HEK293 (cell line): ENCODE measurements around the gene ELOVL1.

Experiments used
- CTCF ChIA-PET: fragments of 350-600 bp; formaldehyde crosslinking; extraction: SDS; loops from one replicate; lab custom pipeline; 2021; ENCODE audit warnings: antibody characterized with exemption; lab: Yijun Ruan, JAX
- POLR2A ChIA-PET: fragments of 300-600 bp; formaldehyde crosslinking; extraction: SDS; loops from one replicate; lab custom pipeline; 2020; ENCODE audit warnings: antibody characterized with exemption, inconsistent platforms; lab: Yijun Ruan, JAX
- H3K27ac ChIP-seq: fragments of 200-500 bp; sonication (Bioruptor generic); 2 replicates; pipeline ENCODE4 v1.5.1; 2014; ENCODE audit warnings: low read depth, low read length, control low read depth, inconsistent platforms; ENCODE audit errors: extremely low read depth
- H3K36me3 ChIP-seq, 2 experiments: fragments of 200-500 bp in 1 of 2; sonication (Bioruptor generic) in 1 of 2; 1 replicate in 1 of 2; 2 replicates in 1 of 2; pipeline ENCODE4 v1.5.1; 2014 to 2017; ENCODE audit warnings: inconsistent platforms in 2 of 2, low read length in 2 of 2; ENCODE audit not compliant: control insufficient read depth in 2 of 2, insufficient read depth in 1 of 2
- H3K4me1 ChIP-seq: fragments of 200-500 bp; sonication (Bioruptor generic); 2 replicates; pipeline ENCODE4 v1.5.1; 2014; ENCODE audit warnings: mild to moderate bottlenecking, low read length, inconsistent platforms; ENCODE audit not compliant: control insufficient read depth, insufficient read depth
- H3K4me3 ChIP-seq: 2 replicates; pipeline ENCODE4 v1.5.1; 2011; ENCODE audit warnings: low read depth, mild to moderate bottlenecking, control low read depth, low read length, moderate library complexity
- H3K9me3 ChIP-seq: fragments of 200-500 bp; sonication (Bioruptor generic); 2 replicates; pipeline ENCODE4 v1.5.1; 2014; ENCODE audit warnings: low read depth, low read length, inconsistent platforms; ENCODE audit not compliant: control insufficient read depth, insufficient read depth
- BCL11A ChIP-seq: fragments of 450-650 bp; formaldehyde crosslinking; IDR thresholded peaks from 2 replicates; pipeline ENCODE4 v1.5.1; 2016; ENCODE audit warnings: low read depth, missing biosample characterization, missing genetic modification characterization
- HIC1 ChIP-seq: fragments of 450-650 bp; formaldehyde crosslinking; IDR thresholded peaks from 2 replicates; pipeline ENCODE4 v1.5.1; 2016; ENCODE audit warnings: missing biosample characterization, missing genetic modification characterization
- HOXD13 ChIP-seq: sonication (generic); formaldehyde crosslinking; IDR thresholded peaks from 2 replicates; pipeline ENCODE4 v1.8.0; 2022; ENCODE audit warnings: missing genetic modification reagents, borderline replicate concordance
- PRDM6 ChIP-seq: fragments of 450-650 bp; formaldehyde crosslinking; IDR thresholded peaks from 2 replicates; pipeline ENCODE4 v1.5.1; 2017; ENCODE audit warnings: missing biosample characterization, missing genetic modification characterization
- SETDB1 ChIP-seq: IDR thresholded peaks from one replicate; pipeline ENCODE4 v1.6.1; 2017; ENCODE audit warnings: mild to moderate bottlenecking, low read length, moderate library complexity, mixed read lengths; ENCODE audit not compliant: insufficient read length
- TRIM28 ChIP-seq: IDR thresholded peaks from 2 replicates; pipeline ENCODE4 v1.6.1; 2011; ENCODE audit warnings: low read length, control low read depth, borderline replicate concordance
- ZFP37 ChIP-seq: fragments of 450-650 bp; formaldehyde crosslinking; IDR thresholded peaks from 2 replicates; pipeline ENCODE4 v1.5.1; 2016; ENCODE audit warnings: missing biosample characterization, missing genetic modification characterization
- ZNF138 ChIP-seq: fragments of 450-650 bp; formaldehyde crosslinking; IDR thresholded peaks from 2 replicates; pipeline ENCODE4 v1.5.1; 2016; ENCODE audit warnings: missing biosample characterization, missing genetic modification characterization, borderline replicate concordance
- ZNF146 ChIP-seq: fragments of 450-650 bp; formaldehyde crosslinking; IDR thresholded peaks from 2 replicates; pipeline ENCODE4 v1.5.1; 2016; ENCODE audit warnings: missing biosample characterization, missing genetic modification characterization
- ZNF280D ChIP-seq: fragments of 450-650 bp; formaldehyde crosslinking; IDR thresholded peaks from 2 replicates; pipeline ENCODE4 v1.5.1; 2016; ENCODE audit warnings: missing biosample characterization, missing genetic modification characterization
- ZNF292 ChIP-seq: fragments of 450-650 bp; formaldehyde crosslinking; IDR thresholded peaks from 2 replicates; pipeline ENCODE4 v1.5.1; 2016; ENCODE audit warnings: low read depth, missing biosample characterization, missing genetic modification characterization, borderline replicate concordance
- ZNF398 ChIP-seq: fragments of 450-650 bp; formaldehyde crosslinking; IDR thresholded peaks from 2 replicates; pipeline ENCODE4 v1.5.1; 2017; ENCODE audit warnings: missing biosample characterization, missing genetic modification characterization
- ZNF426 ChIP-seq: fragments of 450-650 bp; formaldehyde crosslinking; IDR thresholded peaks from 2 replicates; pipeline ENCODE4 v1.5.1; 2017; ENCODE audit warnings: missing biosample characterization, missing genetic modification characterization, mild to moderate bottlenecking, inconsistent platforms, moderate library complexity
- ZNF530 ChIP-seq: fragments of 450-650 bp; formaldehyde crosslinking; IDR thresholded peaks from 2 replicates; pipeline ENCODE4 v1.5.1; 2016; ENCODE audit warnings: low read depth, missing biosample characterization, missing genetic modification characterization
- ZNF626 ChIP-seq: fragments of 450-650 bp; sonication (Bioruptor Pico); formaldehyde crosslinking; IDR thresholded peaks from 2 replicates; pipeline ENCODE4 v1.5.1; 2018; ENCODE audit warnings: missing biosample characterization, missing genetic modification characterization, inconsistent platforms
- ZNF645 ChIP-seq: fragments of 450-650 bp; formaldehyde crosslinking; IDR thresholded peaks from 2 replicates; pipeline ENCODE4; 2016; ENCODE audit warnings: missing biosample characterization, missing genetic modification characterization
- ZNF677 ChIP-seq: fragments of 450-650 bp; IDR thresholded peaks from 2 replicates; pipeline ENCODE4 v1.5.0; 2018; ENCODE audit warnings: missing biosample characterization, mild to moderate bottlenecking, missing genetic modification characterization, moderate library complexity
- ZSCAN18 ChIP-seq: fragments of 450-650 bp; formaldehyde crosslinking; IDR thresholded peaks from 2 replicates; pipeline ENCODE4 v1.5.1; 2016; ENCODE audit warnings: missing biosample characterization, missing genetic modification characterization

The ELOVL1 gene

GRCh38 chr1:43327549-43328292 is 40.1 kb downstream of the ELOVL1 start (continued):
- TF ChIP-seq ZSCAN18 (tag by site-specific recombination) (no peak), HOXD13 (CRISPR knock-in tag) (no peak), ZNF398 (tag by site-specific recombination) (no peak), ZNF280D (tag by site-specific recombination) (0 out of 2 replicates have a peak, but pooled peaks have one; percentile 58)
- TF ChIP-seq, all 188 proteins: peak for 2

- H3K4me1 ChIP-seq: no peaks in the 10 kb centered on the region
- H3K4me3 ChIP-seq: no peak overlapping the region
- TF ChIP-seq ZNF626 (no peak), SETDB1 (peak; percentile 73)
- no peak overlapping the region for H3K27ac ChIP-seq
- H3K36me3 ChIP-seq: no peaks in the 10 kb centered on the region
- ChIA-PET POLR2A (no interaction called here), CTCF (no interaction called here)
- no peaks in the 10 kb centered on the region for H3K9me3 ChIP-seq
Measured at GRCh38 chr1:43325381-43325780, 42.4 kb downstream of the ELOVL1 start.

- H3K36me3 ChIP-seq: no peaks in the 10 kb centered on the region
- H3K4me1 ChIP-seq: no peaks in the 10 kb centered on the region
- ChIA-PET CTCF (no interaction called here), POLR2A (no interaction called here)
- H3K9me3 ChIP-seq: no peaks in the 10 kb centered on the region
- no peak overlapping the region for H3K4me3 ChIP-seq
- H3K27ac ChIP-seq: no peak overlapping the region
- TF ChIP-seq ZFP37 (tag by site-specific recombination) (no peak), ZNF677 (no peak), ZNF292 (tag by site-specific recombination) (no peak), ZNF138 (tag by site-specific recombination) (no peak), ZNF426 (tag by site-specific recombination) (no peak), PRDM6 (tag by site-specific recombination) (no peak), ZNF530 (tag by site-specific recombination) (no peak), ZNF645 (tag by site-specific recombination) (no peak), BCL11A (tag by site-specific recombination) (no peak), TRIM28 (no peak), ZNF146 (no peak), HIC1 (tag by site-specific recombination) (no peak)
Measured at GRCh38 chr1:43324810-43325209, 43.0 kb downstream of the ELOVL1 start.
